Naive B cell (primary cell): ENCODE measurements around the gene JAKMIP2. TPM values are rescaled to one million over a fixed set of nuclear protein-coding genes. Genes with fewer than 3 reads are reported as not detected.
A peak's percentile ranks its signal among the peaks of the same experiment; 100 is the strongest.
"Not testable (repeated sequence)": the region's sequence is repeated elsewhere in the genome, so short reads cannot be mapped to it uniquely, and the experiment has no call there.

Source experiments
- ATAC-seq, 2 donors: fragments of 150-1000 bp; cut with Tn5 transposase; 2 replicates each; pipeline ENCODE4 v1.10.0; 2021; ENCODE audit warnings: low read depth in 2 of 2, mild to moderate bottlenecking in 2 of 2, moderate library complexity in 2 of 2
- DNase-seq: peaks from one replicate; pipeline ENCODE4 v3.0.0; 2022
- H3K27ac Mint-ChIP-seq, 6 donors: one replicate each; pipeline ENCODE4 v1.8.0; 2020 to 2022; ENCODE audit warnings: mild to moderate bottlenecking in 6 of 6, mixed read lengths in 6 of 6, moderate library complexity in 5 of 6, inconsistent platforms in 2 of 6
- H3K27me3 Mint-ChIP-seq, 3 donors: one replicate each; pipeline ENCODE4 v1.8.0; 2021 to 2022; ENCODE audit warnings: mixed read lengths in 3 of 3, mild to moderate bottlenecking in 1 of 3
- H3K36me3 Mint-ChIP-seq, 2 donors: one replicate each; pipeline ENCODE4 v1.8.0; 2020 to 2022; ENCODE audit warnings: mixed read lengths in 2 of 2, inconsistent platforms in 1 of 2, mild to moderate bottlenecking in 1 of 2
- H3K4me1 Mint-ChIP-seq, 3 donors: one replicate each; pipeline ENCODE4 v1.8.0; 2020 to 2022; ENCODE audit warnings: mixed read lengths in 3 of 3, inconsistent platforms in 1 of 3, mild to moderate bottlenecking in 1 of 3, moderate library complexity in 1 of 3
- H3K4me3 Mint-ChIP-seq, 8 donors: one replicate each; pipeline ENCODE4 v1.8.0; 2020 to 2022; ENCODE audit warnings: mild to moderate bottlenecking in 8 of 8, mixed read lengths in 8 of 8, moderate library complexity in 8 of 8, inconsistent platforms in 2 of 8
- H3K9me3 Mint-ChIP-seq, 7 donors: one replicate each; pipeline ENCODE4 v1.8.0; 2020 to 2022; ENCODE audit warnings: mixed read lengths in 7 of 7, mild to moderate bottlenecking in 5 of 7, inconsistent platforms in 2 of 7, moderate library complexity in 1 of 7
- polyA plus RNA-seq, 6 donors: library from polyadenylated mRNA; unstranded; fragments of 300-500 nt; fragmentation: Illumina TruSeq; gene quantifications; one replicate each; pipeline ENCODE4 v1.2.3, GENCODE V29; 2021; ENCODE audit warnings: low read depth in 6 of 6

The JAKMIP2 gene
- polyA plus RNA-seq: 1 to 10 TPM in 3 of 6 donors, under 1 TPM in 2, not detected in 1; 0.09 to 1.7 (median 1.1) TPM

GRCh38 chr5:147782110-147783028, at the start of gene JAKMIP2:
TSS of gene JAKMIP2 (minus strand) at chr5:147782728. CDS start at chr5:147671806, 110,922 bp downstream.
- no peaks in the 10 kb centered on the region for H3K9me3 Mint-ChIP-seq
- H3K4me3 Mint-ChIP-seq: peak within 1 kb of the TSS; percentile 62 to 93 (median 84)
- DNase-seq (peak; percentile 58), ATAC-seq (peak; percentile 95 to 97)
- H3K27ac Mint-ChIP-seq: peak within 1 kb of the TSS in 5 of 6 donors; percentile 41 to 95 (median 76)
- peaks cover 9 to 13% (median 10%) of the 10 kb centered on the region in 3 donors for H3K4me1 Mint-ChIP-seq
- H3K27me3 Mint-ChIP-seq: peaks cover 0 to 4% (median 0%) of the 10 kb centered on the region in 3 donors
- no peaks in the 10 kb centered on the region for H3K36me3 Mint-ChIP-seq

DNA sequence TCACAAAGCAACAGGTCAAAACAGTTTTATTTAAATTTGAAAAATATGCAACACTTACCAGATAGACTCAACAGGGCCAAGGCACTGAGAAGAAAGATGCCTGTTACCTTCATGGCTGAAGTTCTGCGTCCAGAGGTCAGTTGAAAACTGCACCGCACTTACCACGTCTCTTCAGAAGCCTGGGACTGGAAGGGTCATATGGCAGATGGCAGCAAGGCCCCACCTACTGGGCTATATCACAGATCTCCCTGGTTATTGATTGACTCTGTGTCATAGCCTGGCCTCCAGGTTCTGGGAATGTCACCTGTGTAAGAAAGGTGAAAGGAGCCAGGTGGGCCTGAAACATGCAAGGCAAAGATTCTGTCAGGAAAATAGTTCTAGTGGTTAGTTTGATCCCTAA, 48.9 kb upstream of the JAKMIP2 start, which contains the start of gene SPINK1:
SPINK1 (minus strand) TSS at position 207 of the 400 bp plus-strand sequence; CDS start at position 113, 94 bp downstream.
- no peak within 1 kb of the TSS for H3K4me3 Mint-ChIP-seq
- no peaks in the 10 kb centered on the region for H3K36me3 Mint-ChIP-seq
- no peaks in the 10 kb centered on the region for H3K4me1 Mint-ChIP-seq
- ATAC-seq: no peak
- H3K9me3 Mint-ChIP-seq: no peaks in the 10 kb centered on the region
- no peak within 1 kb of the TSS for H3K27ac Mint-ChIP-seq
- peaks cover 0 to 14% (median 5%) of the 10 kb centered on the region in 3 donors for H3K27me3 Mint-ChIP-seq
- DNase-seq: no peak

DNA sequence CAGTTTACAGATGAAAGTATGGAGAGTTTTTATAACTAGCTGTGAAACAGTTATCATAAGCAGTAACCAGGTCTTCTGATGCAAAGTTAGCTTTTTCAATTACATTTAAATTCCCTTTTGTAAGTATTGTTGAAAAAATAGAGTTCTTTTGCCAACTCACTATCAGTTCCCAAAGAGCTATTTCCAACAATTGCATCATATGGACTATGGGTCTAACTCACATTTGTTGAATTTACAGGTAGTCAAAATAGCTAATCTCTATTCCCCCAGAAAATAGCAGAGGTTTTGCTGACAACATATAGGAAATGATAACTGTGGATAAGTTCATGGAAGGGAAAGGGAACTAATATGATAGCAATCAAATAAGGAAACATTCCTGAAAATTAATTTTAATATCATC, 47.5 kb upstream of the JAKMIP2 start:
- Mint-ChIP-seq H3K27me3 (peaks cover 0 to 19% (median 5%) of the 10 kb centered on the region in 3 donors), H3K9me3 (no peaks in the 10 kb centered on the region), H3K4me3 (no peak overlapping the region), H3K27ac (no peak overlapping the region), H3K4me1 (no peaks in the 10 kb centered on the region), H3K36me3 (no peaks in the 10 kb centered on the region)
- ATAC-seq (no peak), DNase-seq (no peak)

DNA sequence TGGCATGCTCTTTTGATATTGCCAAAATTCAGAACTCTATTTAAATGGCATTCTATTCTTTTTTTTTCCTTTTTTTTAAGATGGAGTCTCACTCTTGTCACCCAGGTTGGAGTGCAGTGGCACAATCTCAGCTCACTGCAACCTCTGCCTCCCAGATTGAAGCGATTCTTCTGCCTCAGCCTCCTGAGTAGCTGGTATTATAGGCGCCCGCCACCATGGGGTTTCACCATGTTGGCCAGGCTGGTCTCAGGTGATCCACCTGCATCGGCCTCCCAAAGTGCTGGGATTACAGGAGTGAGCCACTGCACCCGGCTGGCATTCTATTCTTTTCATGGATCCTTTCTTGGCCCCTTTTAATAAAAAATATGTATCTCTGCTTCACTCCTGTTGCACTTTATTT, 44.5 kb upstream of the JAKMIP2 start:
- not testable (repeated sequence) for H3K27ac Mint-ChIP-seq, DNase-seq, H3K9me3 Mint-ChIP-seq, H3K36me3 Mint-ChIP-seq, H3K4me1 Mint-ChIP-seq, H3K4me3 Mint-ChIP-seq, ATAC-seq
- H3K27me3 Mint-ChIP-seq: peaks cover 0 to 21% (median 5%) of the 10 kb centered on the region in 3 donors

DNA sequence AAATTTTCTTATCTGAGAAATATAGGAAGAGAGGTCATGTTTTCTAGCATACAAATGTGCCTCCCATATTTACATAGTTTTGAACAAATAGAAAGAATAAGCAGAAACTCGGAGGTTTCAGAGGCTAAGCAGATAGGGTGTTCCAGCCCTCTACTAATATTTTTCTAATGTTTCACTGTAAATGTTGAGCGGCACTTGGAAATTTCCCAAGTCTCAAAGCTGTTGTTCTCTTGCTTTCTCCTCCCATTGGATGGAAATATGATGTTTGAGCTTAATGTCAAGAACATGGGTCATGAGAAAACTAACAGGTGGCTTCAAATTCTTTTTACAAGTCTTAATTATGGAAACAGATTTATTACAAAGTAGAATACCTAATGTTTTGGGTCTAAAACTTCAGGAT, 43.8 kb upstream of the JAKMIP2 start:
- Mint-ChIP-seq H3K9me3 (no peaks in the 10 kb centered on the region), H3K27me3 (peaks cover 0 to 23% (median 5%) of the 10 kb centered on the region in 3 donors), H3K36me3 (no peaks in the 10 kb centered on the region), H3K27ac (no peak overlapping the region), H3K4me3 (no peak overlapping the region), H3K4me1 (no peaks in the 10 kb centered on the region)
- DNase-seq (no peak), ATAC-seq (no peak)

DNA sequence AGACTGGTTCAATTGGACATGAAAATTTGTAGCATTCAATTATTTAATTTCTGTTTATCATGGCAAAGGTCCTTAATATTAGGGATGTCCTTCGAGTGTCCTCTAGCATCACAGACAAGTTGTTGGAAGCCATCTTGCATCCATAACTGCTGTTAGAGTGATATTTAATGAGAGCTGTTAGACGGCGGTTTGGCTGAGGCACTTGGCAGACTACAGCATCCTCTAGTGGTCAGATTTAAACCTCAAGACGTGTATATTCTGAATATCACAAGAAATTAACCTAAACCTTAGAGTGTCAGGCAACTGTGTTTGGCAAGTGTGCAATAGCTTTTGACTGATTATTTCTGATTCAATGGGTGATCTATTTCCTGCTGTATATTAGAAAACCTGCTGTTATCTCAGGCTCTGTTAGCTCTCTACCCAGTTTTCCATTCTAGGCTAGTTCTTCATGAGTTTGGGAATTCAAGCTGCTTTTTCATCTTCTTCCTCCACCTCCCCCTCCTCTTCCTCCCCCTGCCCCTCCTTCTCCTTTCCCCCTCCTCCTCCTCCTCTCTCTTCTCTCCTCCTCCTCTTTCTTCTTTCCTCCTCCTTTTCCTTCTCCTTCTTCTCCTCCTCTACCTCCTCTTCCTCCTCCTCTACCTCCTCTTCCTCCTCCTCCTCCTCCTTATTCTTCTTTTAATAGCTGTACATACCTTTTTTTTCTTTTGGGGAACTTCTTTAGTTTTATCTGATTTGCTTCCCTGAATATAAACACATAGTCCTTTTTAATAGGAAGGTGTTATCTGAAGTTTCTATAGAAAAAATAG, 40.4 kb upstream of the JAKMIP2 start:
- no peaks in the 10 kb centered on the region for H3K36me3 Mint-ChIP-seq
- ATAC-seq (peak; percentile 79 to 82), DNase-seq (peak; percentile 46)
- H3K4me1 Mint-ChIP-seq: no peaks in the 10 kb centered on the region
- no peaks in the 10 kb centered on the region for H3K9me3 Mint-ChIP-seq
- H3K27ac Mint-ChIP-seq: no peak overlapping the region
- no peak overlapping the region for H3K4me3 Mint-ChIP-seq
- peaks cover 0 to 24% (median 5%) of the 10 kb centered on the region in 3 donors for H3K27me3 Mint-ChIP-seq

DNA sequence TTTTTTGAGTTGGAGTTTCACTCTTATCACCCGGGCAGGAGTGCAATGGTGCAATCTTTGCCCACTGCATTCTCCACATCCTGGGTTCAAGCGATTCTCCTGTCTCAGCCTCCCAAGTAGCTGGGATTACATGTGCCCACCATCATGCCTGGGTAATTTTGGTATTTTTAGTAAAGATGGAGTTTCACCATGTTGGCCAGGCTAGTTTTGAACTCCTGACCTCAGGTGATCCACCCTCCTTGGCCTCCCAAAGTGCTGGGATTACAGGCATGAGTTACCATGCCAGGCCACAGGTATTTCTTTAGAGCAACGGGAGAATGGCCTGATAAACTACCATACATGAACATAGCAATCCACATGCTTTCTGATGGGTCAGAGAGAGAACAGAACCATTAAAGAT, 39.7 kb upstream of the JAKMIP2 start:
- H3K36me3 Mint-ChIP-seq, H3K27ac Mint-ChIP-seq, DNase-seq, H3K4me1 Mint-ChIP-seq, H3K4me3 Mint-ChIP-seq, H3K9me3 Mint-ChIP-seq, ATAC-seq: not testable (repeated sequence)
- peaks cover 0 to 24% (median 3%) of the 10 kb centered on the region in 3 donors for H3K27me3 Mint-ChIP-seq

DNA sequence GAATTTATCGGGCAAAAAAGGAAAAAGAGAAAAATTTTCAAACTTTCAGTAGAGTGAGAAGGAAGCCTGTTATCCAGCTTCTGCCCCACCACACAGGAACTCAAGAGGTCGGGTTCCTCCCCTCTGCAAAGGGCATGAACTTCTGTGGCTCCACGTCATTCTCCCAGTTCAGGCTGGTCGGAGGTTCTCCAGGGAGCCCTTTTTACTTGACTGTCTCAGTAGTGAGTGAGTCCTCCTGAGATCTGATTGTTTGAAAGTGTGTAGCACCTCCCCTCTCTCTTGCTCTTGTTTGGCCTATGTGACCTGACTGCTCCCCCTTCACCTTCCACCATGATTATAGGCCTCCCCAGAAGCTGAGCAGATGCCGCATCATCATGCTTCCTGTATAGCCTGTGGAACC, 39.2 kb upstream of the JAKMIP2 start:
- DNase-seq (no peak), ATAC-seq (no peak)
- H3K9me3 Mint-ChIP-seq: no peaks in the 10 kb centered on the region
- H3K27me3 Mint-ChIP-seq: peaks cover 0 to 24% (median 0%) of the 10 kb centered on the region in 3 donors
- no peaks in the 10 kb centered on the region for H3K4me1 Mint-ChIP-seq
- peak overlapping the region in 1 of 6 donors; percentile 18 for H3K27ac Mint-ChIP-seq
- H3K36me3 Mint-ChIP-seq: no peaks in the 10 kb centered on the region
- no peak overlapping the region for H3K4me3 Mint-ChIP-seq

DNA sequence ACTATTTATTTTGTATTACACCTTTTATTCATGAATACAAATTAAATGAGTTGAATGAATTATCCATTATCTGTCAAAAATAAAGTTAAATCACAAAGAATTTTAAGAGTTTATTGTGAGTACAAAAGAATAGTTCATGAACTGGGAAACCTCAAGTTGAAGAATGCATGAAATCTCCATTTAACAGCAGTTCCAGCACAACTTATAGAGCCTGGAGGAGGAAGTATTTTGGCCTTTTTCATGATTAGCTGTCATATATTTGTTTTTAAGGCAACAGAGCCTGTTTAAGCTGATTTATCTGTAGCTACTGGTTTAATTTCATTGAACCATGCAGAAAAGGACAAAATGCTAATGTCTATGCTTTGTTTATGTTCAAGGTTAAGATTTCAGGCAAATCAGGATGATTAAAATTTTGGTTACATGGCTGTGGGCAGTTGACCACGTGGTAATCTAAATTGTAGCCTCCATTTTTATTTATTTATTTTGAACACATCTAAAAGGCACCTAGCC, 36.8 kb upstream of the JAKMIP2 start:
- H3K36me3 Mint-ChIP-seq: no peaks in the 10 kb centered on the region
- no peak overlapping the region for H3K4me3 Mint-ChIP-seq
- H3K27ac Mint-ChIP-seq: no peak overlapping the region
- DNase-seq (no peak), ATAC-seq (no peak)
- H3K4me1 Mint-ChIP-seq: no peaks in the 10 kb centered on the region
- no peaks in the 10 kb centered on the region for H3K9me3 Mint-ChIP-seq
- peaks cover 0 to 16% (median 0%) of the 10 kb centered on the region in 3 donors for H3K27me3 Mint-ChIP-seq

- no peak for ATAC-seq
- H3K4me3 Mint-ChIP-seq: no peak overlapping the region
- H3K9me3 Mint-ChIP-seq: no peaks in the 10 kb centered on the region
- no peak for DNase-seq
- H3K4me1 Mint-ChIP-seq: no peaks in the 10 kb centered on the region
- peaks cover 0 to 16% (median 0%) of the 10 kb centered on the region in 3 donors for H3K27me3 Mint-ChIP-seq
- no peaks in the 10 kb centered on the region for H3K36me3 Mint-ChIP-seq
- H3K27ac Mint-ChIP-seq: no peak overlapping the region
Observed at GRCh38 chr5:147818290-147818689, 35.8 kb upstream of the JAKMIP2 start.

GRCh38 chr5:147813696-147814095, 31.2 kb upstream of the JAKMIP2 start:
- Mint-ChIP-seq H3K27me3 (peaks cover 0 to 10% (median 6%) of the 10 kb centered on the region in 3 donors), H3K4me3 (no peak overlapping the region), H3K27ac (no peak overlapping the region), H3K36me3 (no peaks in the 10 kb centered on the region), H3K9me3 (peaks cover 0 to 2% (median 0%) of the 10 kb centered on the region in 7 donors), H3K4me1 (no peaks in the 10 kb centered on the region)
- ATAC-seq (no peak), DNase-seq (no peak)

DNA sequence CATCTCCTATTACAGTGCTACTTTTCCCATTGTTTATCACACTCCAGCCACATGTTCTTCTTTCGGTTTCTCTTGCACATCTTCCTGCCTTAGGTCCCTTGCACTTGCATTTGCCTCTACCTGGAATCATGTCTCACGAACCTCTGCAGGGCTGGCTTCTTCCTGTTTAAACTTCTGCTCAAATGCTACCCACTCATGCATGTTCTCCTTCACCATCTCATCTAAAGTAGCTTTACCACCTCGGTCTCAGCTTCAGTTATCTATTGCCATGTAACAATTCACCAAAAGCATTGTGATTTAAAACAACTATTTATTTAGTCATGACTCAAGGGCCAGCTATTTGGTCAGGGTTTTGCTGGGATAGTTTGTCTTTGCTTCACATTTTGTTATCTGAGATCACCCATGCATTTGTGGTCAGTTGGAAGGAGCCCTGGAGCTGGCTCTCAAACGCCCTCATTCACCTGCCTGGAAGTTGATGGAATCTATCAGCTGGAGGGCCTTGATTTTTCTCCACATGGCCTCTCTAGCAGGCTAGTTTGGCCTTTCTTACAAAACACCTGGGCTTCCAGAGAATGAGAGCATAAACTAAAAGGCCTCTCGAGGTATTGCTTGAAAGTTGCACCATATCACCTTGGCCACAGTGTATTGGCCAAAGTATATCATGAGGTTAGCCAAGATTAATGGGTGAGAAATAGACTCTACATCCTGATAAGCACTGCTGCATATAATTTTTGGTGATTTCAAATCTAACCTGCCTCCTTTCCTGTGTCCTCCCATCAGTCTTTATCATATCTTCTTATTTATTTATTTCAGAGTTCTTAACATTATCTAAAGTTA, 27.5 kb upstream of the JAKMIP2 start:
- H3K4me1 Mint-ChIP-seq: peaks cover 0 to 11% (median 5%) of the 10 kb centered on the region in 3 donors
- no peak for ATAC-seq
- H3K36me3 Mint-ChIP-seq: no peaks in the 10 kb centered on the region
- H3K27ac Mint-ChIP-seq: no peak overlapping the region
- DNase-seq: peak; percentile 3
- peaks cover 0 to 6% (median 0%) of the 10 kb centered on the region in 7 donors for H3K9me3 Mint-ChIP-seq
- peaks cover 0 to 12% (median 6%) of the 10 kb centered on the region in 3 donors for H3K27me3 Mint-ChIP-seq
- H3K4me3 Mint-ChIP-seq: no peak overlapping the region
